ENCODE results near the gene NR4A3.

DNA sequence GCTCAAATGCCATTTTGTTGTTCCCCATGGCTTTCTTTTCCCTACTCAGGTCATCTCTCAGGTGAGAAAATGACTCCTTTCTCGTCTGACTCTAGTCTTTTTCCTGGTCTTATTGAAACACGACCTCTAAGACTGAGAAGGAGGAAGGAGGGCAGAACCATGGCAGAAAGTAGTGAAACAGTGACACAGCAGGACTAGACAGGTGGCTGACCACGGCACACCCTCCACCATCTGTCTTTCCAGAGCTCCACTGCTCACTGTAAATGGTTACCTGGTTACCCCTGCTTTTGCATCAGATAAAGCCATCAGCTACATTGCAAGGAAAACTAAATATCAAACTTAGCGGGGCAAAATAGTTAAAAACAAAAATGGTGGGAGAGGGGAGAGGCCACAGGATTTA, 30.9 kb downstream of the NR4A3 start:
- no peak for TF ChIP-seq POLR2A (IDR thresholded peaks at IDR 0.05)
- TF ChIP-seq, protein P1, sequence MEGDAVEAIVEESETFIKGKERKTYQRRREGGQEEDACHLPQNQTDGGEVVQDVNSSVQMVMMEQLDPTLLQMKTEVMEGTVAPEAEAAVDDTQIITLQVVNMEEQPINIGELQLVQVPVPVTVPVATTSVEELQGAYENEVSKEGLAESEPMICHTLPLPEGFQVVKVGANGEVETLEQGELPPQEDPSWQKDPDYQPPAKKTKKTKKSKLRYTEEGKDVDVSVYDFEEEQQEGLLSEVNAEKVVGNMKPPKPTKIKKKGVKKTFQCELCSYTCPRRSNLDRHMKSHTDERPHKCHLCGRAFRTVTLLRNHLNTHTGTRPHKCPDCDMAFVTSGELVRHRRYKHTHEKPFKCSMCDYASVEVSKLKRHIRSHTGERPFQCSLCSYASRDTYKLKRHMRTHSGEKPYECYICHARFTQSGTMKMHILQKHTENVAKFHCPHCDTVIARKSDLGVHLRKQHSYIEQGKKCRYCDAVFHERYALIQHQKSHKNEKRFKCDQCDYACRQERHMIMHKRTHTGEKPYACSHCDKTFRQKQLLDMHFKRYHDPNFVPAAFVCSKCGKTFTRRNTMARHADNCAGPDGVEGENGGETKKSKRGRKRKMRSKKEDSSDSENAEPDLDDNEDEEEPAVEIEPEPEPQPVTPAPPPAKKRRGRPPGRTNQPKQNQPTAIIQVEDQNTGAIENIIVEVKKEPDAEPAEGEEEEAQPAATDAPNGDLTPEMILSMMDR (IDR thresholded peaks at IDR 0.05), result no peak

Measured in heart left ventricle (tissue), 13 donors.